Thyroid gland (tissue), 4 donors: ENCODE results near the gene TFCP2L1. TPM values are rescaled to one million over a fixed set of nuclear protein-coding genes. Genes with fewer than 3 reads are reported as not detected.

Source experiments
- DNase-seq, 2 donors: peaks; one replicate each; pipeline ENCODE4 v3.0.0-alpha.2; 2019
- H3K27ac ChIP-seq, 3 donors: fragments of 200-600 bp; sonication (generic); 1 replicate in 2 of 3; 2 replicates in 1 of 3; pipeline ENCODE4 v1.5.1; 2016 to 2019; ENCODE audit warnings: mild to moderate bottlenecking in 1 of 3, moderate library complexity in 1 of 3
- H3K27me3 ChIP-seq: fragments of 200-600 bp; sonication (generic); one replicate; pipeline ENCODE4 v1.5.1; 2019
- H3K36me3 ChIP-seq, 2 donors: fragments of 200-600 bp; sonication (generic); one replicate each; pipeline ENCODE4 v1.5.1; 2016 to 2019
- H3K4me1 ChIP-seq, 2 donors: fragments of 200-600 bp; sonication (generic); one replicate each; pipeline ENCODE4 v1.5.1; 2017 to 2019
- H3K4me3 ChIP-seq, 3 donors: fragments of 200-600 bp; sonication (generic); replicated peaks in 1 of 3; 1 replicate in 2 of 3; 2 replicates in 1 of 3; pipeline ENCODE4 v1.5.1; 2016; ENCODE audit warnings: mild to moderate bottlenecking in 1 of 3
- H3K9me3 ChIP-seq: fragments of 200-600 bp; sonication (generic); one replicate; pipeline ENCODE4 v1.5.1; 2017
- CTCF ChIP-seq, 6 experiments: fragments of 200-600 bp in 3 of 6; fragments of 450-650 bp in 3 of 6; sonication (generic) in 3 of 6; IDR thresholded peaks; one replicate each; pipeline ENCODE4 v1.5.1; 2016 to 2019; ENCODE audit warnings: antibody characterized with exemption in 6 of 6, mild to moderate bottlenecking in 2 of 6, inconsistent platforms in 1 of 6, moderate library complexity in 1 of 6
- POLR2A ChIP-seq, 2 donors: fragments of 450-650 bp; IDR thresholded peaks; one replicate each; pipeline ENCODE4 v1.6.1; 2017; ENCODE audit warnings: antibody characterized with exemption in 2 of 2, mild to moderate bottlenecking in 2 of 2, moderate library complexity in 1 of 2
- WGBS, 2 donors: methylation state at CpG; one replicate each; pipeline ENCODE4 v1.1.5; 2017; 5-methylcytosine and 5-hydroxymethylcytosine counted together
- intact Hi-C: fragments of 100-400 bp; cut with DNase I; formaldehyde crosslinking; loops from one replicate; pipeline ENCODE4 v1.15.1; 2023
- total RNA-seq, 4 donors: library from RNA; depleted of rRNA; stranded (reverse); fragments of >200 nt; gene quantifications; one replicate each; pipeline ENCODE4 v1.2.3, GENCODE V29; 2016

TFCP2L1 gene
- total RNA-seq, 4 donors from 2014 or later, result 97.4 to 188 (median 146) TPM

DNA sequence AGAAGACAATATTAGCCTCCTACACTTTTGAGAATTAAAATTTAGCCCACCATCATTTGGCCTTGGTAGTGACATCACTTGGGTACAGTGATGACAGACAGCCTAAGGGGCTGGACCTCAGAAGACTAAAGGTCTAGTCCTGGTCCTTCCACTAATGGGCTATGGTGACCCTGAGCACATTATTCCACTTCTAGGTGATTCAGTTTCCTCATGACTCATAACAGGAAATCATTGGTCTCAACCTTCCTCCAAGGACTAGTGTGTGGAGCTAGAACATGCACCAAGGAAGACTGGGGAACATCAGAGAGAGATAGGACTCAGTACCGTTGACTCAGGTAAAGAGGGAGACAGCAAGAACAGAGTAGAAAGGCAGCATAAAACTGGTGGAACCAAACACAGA lies 64.0 kb downstream of the TFCP2L1 start:
- H3K9me3 ChIP-seq, result no peaks in the 10 kb centered on the region
- no peaks in the 10 kb centered on the region for H3K4me1 ChIP-seq
- intact Hi-C loops, result no loop called here
- H3K27me3 ChIP-seq, result no peaks in the 10 kb centered on the region
- H3K27ac ChIP-seq, result no peak overlapping the region
- H3K36me3 ChIP-seq, result peaks cover 30 to 45% of the 10 kb centered on the region in 2 donors
- 89 to 94% methylated on average over 1 of the region's 1 CpG for WGBS, 2 donors
- no peak overlapping the region for H3K4me3 ChIP-seq
- DNase-seq, result no peak
- TF ChIP-seq POLR2A (IDR thresholded peaks at IDR 0.05) (no peak), CTCF (IDR thresholded peaks at IDR 0.05) (no peak)

- intact Hi-C loops, result no loop called here
- WGBS, 2 donors, result 78 to 81% methylated on average over 5 of the region's 5 CpGs
- H3K4me1 ChIP-seq, result no peaks in the 10 kb centered on the region
Observed at GRCh38 chr2:121219866-121220265, 65.1 kb downstream of the TFCP2L1 start.

DNA sequence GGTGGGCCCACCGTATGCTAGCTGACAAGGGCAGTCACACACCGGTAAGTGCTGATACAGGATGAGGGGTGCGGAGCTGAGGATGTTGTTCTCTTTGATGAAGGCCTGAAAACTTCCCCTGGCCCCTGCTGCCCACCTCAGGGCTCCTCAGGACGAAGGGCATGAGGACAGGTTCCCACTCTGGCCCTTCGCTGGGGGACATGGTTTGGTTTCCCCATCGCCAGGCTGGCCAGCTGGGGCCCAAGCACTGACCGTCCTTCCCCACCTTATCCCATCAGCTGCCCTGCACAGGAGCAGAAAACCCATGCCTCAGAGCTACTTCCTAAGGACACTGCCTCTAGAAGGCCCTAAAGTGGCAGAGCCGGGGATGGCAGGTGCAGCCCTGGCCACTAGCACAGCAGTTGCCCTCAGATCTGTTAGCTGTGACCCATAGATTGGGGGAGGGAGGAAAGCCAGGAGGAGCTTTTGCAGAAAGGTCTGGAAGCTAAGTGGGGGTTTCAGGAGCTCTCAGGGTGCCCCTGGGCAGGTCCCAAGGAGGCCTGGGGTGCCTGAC lies 66.5 kb downstream of the TFCP2L1 start:
- TF ChIP-seq POLR2A (IDR thresholded peaks at IDR 0.05), result no peak
- TF ChIP-seq CTCF (IDR thresholded peaks at IDR 0.05), result no peak
- intact Hi-C loops, result no loop called here
- DNase-seq, result no peak

More at GRCh38 chr2:121219866-121220265, 65.1 kb downstream of the TFCP2L1 start:
- Histone ChIP-seq H3K27ac (no peak overlapping the region), H3K9me3 (no peaks in the 10 kb centered on the region), H3K4me3 (no peak overlapping the region), H3K27me3 (no peaks in the 10 kb centered on the region), H3K36me3 (peaks cover 23 to 40% of the 10 kb centered on the region in 2 donors)
- DNase-seq, result no peak
- TF ChIP-seq POLR2A (IDR thresholded peaks at IDR 0.05), result no peak
- TF ChIP-seq CTCF (IDR thresholded peaks at IDR 0.05), result no peak

GRCh38 chr2:121217627-121218026 lies 67.4 kb downstream of the TFCP2L1 start:
- TF ChIP-seq POLR2A (IDR thresholded peaks at IDR 0.05), result no peak
- TF ChIP-seq CTCF (IDR thresholded peaks at IDR 0.05), result no peak
- Histone ChIP-seq H3K4me1 (no peaks in the 10 kb centered on the region), H3K9me3 (no peaks in the 10 kb centered on the region), H3K36me3 (peaks cover 8 to 21% of the 10 kb centered on the region in 2 donors), H3K27me3 (no peaks in the 10 kb centered on the region), H3K27ac (no peak overlapping the region), H3K4me3 (no peak overlapping the region)
- 83 to 86% methylated on average over 10 of the region's 10 CpGs for WGBS, 2 donors
- DNase-seq, result no peak
- intact Hi-C loops, result no loop called here

More for the DNA sequence above, 66.5 kb downstream of the TFCP2L1 start:
- WGBS, 2 donors, result 90 to 96% methylated on average over 8 of the region's 8 CpGs
- no peaks in the 10 kb centered on the region for H3K4me1 ChIP-seq
- no peak overlapping the region for H3K27ac ChIP-seq
- H3K27me3 ChIP-seq, result no peaks in the 10 kb centered on the region
- no peaks in the 10 kb centered on the region for H3K9me3 ChIP-seq
- H3K4me3 ChIP-seq, result no peak overlapping the region
- H3K36me3 ChIP-seq, result peaks cover 12 to 29% of the 10 kb centered on the region in 2 donors

DNA sequence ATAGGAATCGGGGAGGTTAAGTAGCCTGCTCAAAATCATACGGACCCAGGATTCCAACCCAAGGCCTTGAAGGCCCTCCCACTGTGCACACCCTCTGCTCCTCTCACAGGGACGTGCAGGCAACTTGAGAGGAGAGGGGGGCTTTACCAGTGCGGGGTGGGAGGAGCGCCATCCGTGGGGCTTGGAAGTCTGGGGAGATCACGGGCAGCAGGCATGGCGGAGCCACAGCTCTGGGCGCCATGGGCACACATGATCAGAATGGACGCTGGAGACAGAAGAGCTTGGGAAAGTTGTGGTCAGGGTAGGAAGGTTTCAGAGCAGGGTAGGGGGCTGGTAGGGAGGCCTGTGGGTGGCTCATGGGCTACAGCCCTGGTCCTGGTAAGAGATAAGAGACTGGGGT lies 70.7 kb downstream of the TFCP2L1 start:
- H3K36me3 ChIP-seq, result peaks cover 4 to 11% of the 10 kb centered on the region in 2 donors
- no peak for DNase-seq
- 91 to 97% methylated on average over 8 to 10 of the region's 10 CpGs for WGBS, 2 donors
- H3K27ac ChIP-seq, result no peak overlapping the region
- no peaks in the 10 kb centered on the region for H3K4me1 ChIP-seq
- H3K9me3 ChIP-seq, result no peaks in the 10 kb centered on the region
- H3K27me3 ChIP-seq, result no peaks in the 10 kb centered on the region
- intact Hi-C loops, result no loop called here
- TF ChIP-seq CTCF (IDR thresholded peaks at IDR 0.05) (no peak), POLR2A (IDR thresholded peaks at IDR 0.05) (no peak)
- H3K4me3 ChIP-seq, result no peak overlapping the region
